ENCODE data around the gene RXRA.

RXRA gene

GRCh38 chr9:134291961-134292871 lies 34.0 kb upstream of the RXRA start:
- H3K27ac ChIP-seq (ENCODE audit: extremely low read depth, low read depth, low read length), result no peak overlapping the region
- ChIA-PET CTCF (no interaction called here), POLR2A (no interaction called here)

GRCh38 chr9:134293031-134293521 lies 33.2 kb upstream of the RXRA start:
- H3K36me3 ChIP-seq (ENCODE audit: control insufficient read depth in 2 of 2, insufficient read depth in 1 of 2, low read length in 2 of 2), result no peaks in the 10 kb centered on the region
- H3K27ac ChIP-seq (ENCODE audit: extremely low read depth, low read depth, low read length), result no peak overlapping the region
- no peak overlapping the region for H3K4me3 ChIP-seq (ENCODE audit: low read depth, low read length)
- H3K9me3 ChIP-seq (ENCODE audit: control insufficient read depth, insufficient read depth, low read depth, low read length), result no peaks in the 10 kb centered on the region
- H3K4me1 ChIP-seq (ENCODE audit: control insufficient read depth, insufficient read depth, low read length), result no peaks in the 10 kb centered on the region
- CTCF ChIA-PET, result no interaction called here
- POLR2A ChIA-PET, result no interaction called here
- no peak for TF ChIP-seq ZNF18 (tag by site-specific recombination; IDR thresholded peaks at IDR 0.05)
- TF ChIP-seq ZNF114 (tag by site-specific recombination; IDR thresholded peaks at IDR 0.05), result no peak
- TF ChIP-seq ZNF645 (tag by site-specific recombination; IDR thresholded peaks at IDR 0.05), result no peak
- no peak for TF ChIP-seq ZNF112 (tag by site-specific recombination; IDR thresholded peaks at IDR 0.05)
- TF ChIP-seq ZNF701 (tag by site-specific recombination; IDR thresholded peaks at IDR 0.05), result no peak
- TF ChIP-seq ZNF174 (tag by site-specific recombination; IDR thresholded peaks at IDR 0.05), result no peak
- TF ChIP-seq ZNF76 (tag by site-specific recombination; IDR thresholded peaks at IDR 0.05; ENCODE audit: borderline replicate concordance, low read depth), result no peak
- no peak for TF ChIP-seq ZNF10 (tag by site-specific recombination; IDR thresholded peaks at IDR 0.05)
- TF ChIP-seq ZNF433 (tag by site-specific recombination; IDR thresholded peaks at IDR 0.05; ENCODE audit: low read depth), result no peak
- no peak for TF ChIP-seq ZBTB48 (tag by site-specific recombination; IDR thresholded peaks at IDR 0.05)
- no peak for TF ChIP-seq ZNF585B (tag by site-specific recombination; IDR thresholded peaks at IDR 0.05)
- no peak for TF ChIP-seq ZNF510 (tag by site-specific recombination; IDR thresholded peaks at IDR 0.05; ENCODE audit: insufficient replicate concordance)
- TF ChIP-seq KLF10 (tag by site-specific recombination; IDR thresholded peaks at IDR 0.05), result no peak
- TF ChIP-seq ZNF658 (tag by site-specific recombination; IDR thresholded peaks at IDR 0.05), result no peak

More at GRCh38 chr9:134291961-134292871, 34.0 kb upstream of the RXRA start:
- no peaks in the 10 kb centered on the region for H3K4me1 ChIP-seq (ENCODE audit: control insufficient read depth, insufficient read depth, low read length)
- TF ChIP-seq PRDM4 (tag by site-specific recombination; IDR thresholded peaks at IDR 0.05), result no peak
- no peak for TF ChIP-seq ZNF10 (tag by site-specific recombination; IDR thresholded peaks at IDR 0.05)
- TF ChIP-seq ZNF639 (tag by site-specific recombination; IDR thresholded peaks at IDR 0.05), result no peak
- TF ChIP-seq ZNF555 (tag by site-specific recombination; conservative IDR thresholded peaks at IDR 0.05), result no peak
- no peak for TF ChIP-seq ZNF423 (tag by site-specific recombination; IDR thresholded peaks at IDR 0.05)
- TF ChIP-seq ZNF239 (tag by site-specific recombination; IDR thresholded peaks at IDR 0.05), result no peak
- TF ChIP-seq ZNF169 (tag by site-specific recombination; IDR thresholded peaks at IDR 0.05), result no peak
- TF ChIP-seq REPIN1 (tag by site-specific recombination; IDR thresholded peaks at IDR 0.05; ENCODE audit: low read depth), result no peak
- H3K36me3 ChIP-seq (ENCODE audit: control insufficient read depth in 2 of 2, insufficient read depth in 1 of 2, low read length in 2 of 2), result no peaks in the 10 kb centered on the region
- no peak overlapping the region for H3K4me3 ChIP-seq (ENCODE audit: low read depth, low read length)
- no peaks in the 10 kb centered on the region for H3K9me3 ChIP-seq (ENCODE audit: control insufficient read depth, insufficient read depth, low read depth, low read length)

Data from HEK293 (cell line).